ENCODE measurements around the gene DBNL.

The DBNL gene

GRCh38 chr7:44042221-44042620, 2.3 kb upstream of the DBNL start:
- no peak for DNase-seq (ENCODE audit: low read depth in 2 of 2)

GRCh38 chr7:44043902-44044301, 600 bp upstream of the DBNL start:
- DNase-seq (ENCODE audit: low read depth in 2 of 2): no peak

- DNase-seq (ENCODE audit: low read depth in 2 of 2): no peak
Observed at GRCh38 chr7:44045226-44046014, 918 bp downstream of the DBNL start.

- no peak for DNase-seq (ENCODE audit: low read depth in 2 of 2)
Observed at GRCh38 chr7:44046321-44047061, 2.0 kb downstream of the DBNL start.

- no peak for DNase-seq (ENCODE audit: low read depth in 2 of 2)
Observed at GRCh38 chr7:44048031-44048795, 3.7 kb downstream of the DBNL start.

GRCh38 chr7:44050121-44050914, 5.8 kb downstream of the DBNL start:
- DNase-seq (ENCODE audit: low read depth in 2 of 2): no peak

GRCh38 chr7:44050915-44051560, 6.5 kb downstream of the DBNL start:
- no peak for DNase-seq (ENCODE audit: low read depth in 2 of 2)

GRCh38 chr7:44051611-44052220, 7.2 kb downstream of the DBNL start:
- no peak for DNase-seq (ENCODE audit: low read depth in 2 of 2)

GRCh38 chr7:44052771-44053365, 8.4 kb downstream of the DBNL start:
- DNase-seq (ENCODE audit: low read depth in 2 of 2): no peak

GRCh38 chr7:44056681-44057080, 12.2 kb downstream of the DBNL start:
- DNase-seq (ENCODE audit: low read depth in 2 of 2): no peak

- DNase-seq (ENCODE audit: low read depth in 2 of 2): no peak
Observed at GRCh38 chr7:44057181-44057848, 12.8 kb downstream of the DBNL start.

GRCh38 chr7:44057849-44058758, 13.6 kb downstream of the DBNL start:
- DNase-seq (ENCODE audit: low read depth in 2 of 2): no peak

- DNase-seq (ENCODE audit: low read depth in 2 of 2): no peak
Observed at GRCh38 chr7:44058759-44059218, 14.3 kb downstream of the DBNL start.

- DNase-seq (ENCODE audit: low read depth in 2 of 2): no peak
Observed at GRCh38 chr7:44059219-44060090, 15.0 kb downstream of the DBNL start.

GRCh38 chr7:44060091-44060947, 15.8 kb downstream of the DBNL start:
- no peak for DNase-seq (ENCODE audit: low read depth in 2 of 2)

GRCh38 chr7:44060948-44061644, 16.6 kb downstream of the DBNL start:
- DNase-seq (ENCODE audit: low read depth in 2 of 2): no peak

All from activated CD4-positive, alpha-beta T cell treated with anti-CD3 and anti-CD28 coated beads for 24 hours (primary cell).